KMS-11 (cell line): ENCODE results near the gene ANKRD13B.

ENCODE experiments used
- H2AFZ ChIP-seq: fragments of 200-600 bp; sonication (generic); 2 replicates; pipeline ENCODE4 v1.6.1; 2016; ENCODE audit warnings: antibody characterized with exemption, mixed run types, low read depth
- H3K27ac ChIP-seq: fragments of 200-600 bp; sonication (generic); 2 replicates; pipeline ENCODE4 v1.6.1; 2016; ENCODE audit warnings: mild to moderate bottlenecking, mixed run types
- H3K27me3 ChIP-seq: fragments of 200-600 bp; sonication (generic); 2 replicates; pipeline ENCODE4 v1.6.1; 2017; ENCODE audit warnings: mild to moderate bottlenecking, low read depth, mixed run types, moderate library complexity; ENCODE audit not compliant: insufficient read depth
- H3K36me3 ChIP-seq: fragments of 200-600 bp; sonication (generic); 2 replicates; pipeline ENCODE4 v1.6.1; 2017; ENCODE audit warnings: mild to moderate bottlenecking, mixed run types; ENCODE audit not compliant: insufficient read depth
- H3K4me1 ChIP-seq: fragments of 200-600 bp; sonication (generic); 2 replicates; pipeline ENCODE4 v1.6.1; 2016; ENCODE audit warnings: mild to moderate bottlenecking, low read depth, mixed run types; ENCODE audit not compliant: poor library complexity, severe bottlenecking
- H3K4me2 ChIP-seq: fragments of 200-600 bp; sonication (generic); 2 replicates; pipeline ENCODE4 v1.7.0; 2016; ENCODE audit warnings: mild to moderate bottlenecking, mixed run types
- H3K4me3 ChIP-seq: fragments of 200-600 bp; sonication (generic); IDR thresholded peaks from 2 replicates; pipeline ENCODE4 v1.6.1; 2017; ENCODE audit warnings: low read depth, low read length, mixed read lengths; ENCODE audit not compliant: insufficient read depth
- H3K79me2 ChIP-seq: fragments of 200-600 bp; sonication (generic); 2 replicates; pipeline ENCODE4 v1.6.1; 2016; ENCODE audit warnings: low read depth, mixed run types; ENCODE audit not compliant: insufficient read depth
- H3K9ac ChIP-seq: fragments of 200-600 bp; sonication (generic); 2 replicates; pipeline ENCODE4 v1.6.1; 2016; ENCODE audit warnings: mild to moderate bottlenecking, mixed run types
- H4K20me1 ChIP-seq: fragments of 200-600 bp; sonication (generic); 2 replicates; pipeline ENCODE4 v1.6.1; 2016; ENCODE audit warnings: mild to moderate bottlenecking, mixed run types; ENCODE audit not compliant: insufficient read depth
- TF ChIP-seq, protein P1 (sequence below): fragments of 200-600 bp; sonication (generic); conservative IDR thresholded peaks from 2 replicates; pipeline ENCODE4 v1.6.1; 2017; ENCODE audit warnings: low read depth, mild to moderate bottlenecking, antibody characterized with exemption, low read length, moderate library complexity, mixed read lengths

The ANKRD13B gene

DNA sequence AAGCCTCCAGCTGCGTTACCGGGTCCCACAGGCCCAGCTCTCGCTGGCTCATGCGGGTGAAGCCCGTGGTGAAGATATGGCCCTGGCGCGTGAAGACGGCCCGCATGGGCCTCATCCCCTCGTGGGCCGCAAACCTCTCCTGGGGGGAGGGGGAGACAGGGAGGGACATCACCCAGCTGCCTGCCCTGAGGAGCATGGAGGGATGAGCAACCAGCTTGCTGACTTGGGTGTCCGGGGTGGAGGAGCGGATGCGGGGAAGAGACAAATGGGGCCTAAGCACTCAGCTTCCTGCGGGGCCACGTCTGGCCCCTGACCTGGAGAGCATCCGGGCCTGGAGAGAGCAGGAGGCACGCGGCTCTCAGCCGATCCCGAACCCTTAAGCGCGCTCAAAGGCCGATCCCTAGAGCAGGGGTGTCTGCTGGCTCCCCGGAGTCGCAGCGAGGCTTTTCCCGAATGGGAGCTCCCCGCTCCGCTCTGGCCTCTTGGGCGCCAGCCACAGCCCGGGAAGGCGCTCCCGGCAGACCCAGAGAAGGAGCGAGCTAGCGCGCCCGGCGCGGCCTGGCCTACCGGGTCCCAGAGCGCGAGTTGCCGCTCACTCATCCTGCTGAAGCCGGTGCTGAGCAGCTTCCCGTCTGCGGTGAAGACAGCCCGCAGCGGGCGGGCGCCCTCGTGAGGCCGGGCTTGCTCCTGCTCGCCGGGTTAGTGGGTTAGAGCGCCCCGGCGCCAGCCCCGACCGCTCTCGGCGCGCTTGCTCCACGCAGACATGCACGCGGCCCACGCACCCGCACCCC is 24.7 kb downstream of the ANKRD13B start:
- H3K79me2 ChIP-seq = no peaks in the 10 kb centered on the region
- peaks cover 44% of the 10 kb centered on the region for H3K4me1 ChIP-seq
- peak overlapping the region; percentile 75 for H2AFZ ChIP-seq
- H3K4me2 ChIP-seq = peak overlapping the region; percentile 79
- H4K20me1 ChIP-seq = no peaks in the 10 kb centered on the region
- H3K36me3 ChIP-seq = no peaks in the 10 kb centered on the region
- TF ChIP-seq, protein P1, sequence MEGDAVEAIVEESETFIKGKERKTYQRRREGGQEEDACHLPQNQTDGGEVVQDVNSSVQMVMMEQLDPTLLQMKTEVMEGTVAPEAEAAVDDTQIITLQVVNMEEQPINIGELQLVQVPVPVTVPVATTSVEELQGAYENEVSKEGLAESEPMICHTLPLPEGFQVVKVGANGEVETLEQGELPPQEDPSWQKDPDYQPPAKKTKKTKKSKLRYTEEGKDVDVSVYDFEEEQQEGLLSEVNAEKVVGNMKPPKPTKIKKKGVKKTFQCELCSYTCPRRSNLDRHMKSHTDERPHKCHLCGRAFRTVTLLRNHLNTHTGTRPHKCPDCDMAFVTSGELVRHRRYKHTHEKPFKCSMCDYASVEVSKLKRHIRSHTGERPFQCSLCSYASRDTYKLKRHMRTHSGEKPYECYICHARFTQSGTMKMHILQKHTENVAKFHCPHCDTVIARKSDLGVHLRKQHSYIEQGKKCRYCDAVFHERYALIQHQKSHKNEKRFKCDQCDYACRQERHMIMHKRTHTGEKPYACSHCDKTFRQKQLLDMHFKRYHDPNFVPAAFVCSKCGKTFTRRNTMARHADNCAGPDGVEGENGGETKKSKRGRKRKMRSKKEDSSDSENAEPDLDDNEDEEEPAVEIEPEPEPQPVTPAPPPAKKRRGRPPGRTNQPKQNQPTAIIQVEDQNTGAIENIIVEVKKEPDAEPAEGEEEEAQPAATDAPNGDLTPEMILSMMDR = peak; percentile 71
- H3K9ac ChIP-seq = peak overlapping the region; percentile 52; the same call in 1 of the 2 replicates
- H3K27me3 ChIP-seq = peaks cover 13% of the 10 kb centered on the region; the same call in 1 of the 2 replicates
- no peak overlapping the region for H3K4me3 ChIP-seq
- peak overlapping the region; percentile 38 for H3K27ac ChIP-seq

DNA sequence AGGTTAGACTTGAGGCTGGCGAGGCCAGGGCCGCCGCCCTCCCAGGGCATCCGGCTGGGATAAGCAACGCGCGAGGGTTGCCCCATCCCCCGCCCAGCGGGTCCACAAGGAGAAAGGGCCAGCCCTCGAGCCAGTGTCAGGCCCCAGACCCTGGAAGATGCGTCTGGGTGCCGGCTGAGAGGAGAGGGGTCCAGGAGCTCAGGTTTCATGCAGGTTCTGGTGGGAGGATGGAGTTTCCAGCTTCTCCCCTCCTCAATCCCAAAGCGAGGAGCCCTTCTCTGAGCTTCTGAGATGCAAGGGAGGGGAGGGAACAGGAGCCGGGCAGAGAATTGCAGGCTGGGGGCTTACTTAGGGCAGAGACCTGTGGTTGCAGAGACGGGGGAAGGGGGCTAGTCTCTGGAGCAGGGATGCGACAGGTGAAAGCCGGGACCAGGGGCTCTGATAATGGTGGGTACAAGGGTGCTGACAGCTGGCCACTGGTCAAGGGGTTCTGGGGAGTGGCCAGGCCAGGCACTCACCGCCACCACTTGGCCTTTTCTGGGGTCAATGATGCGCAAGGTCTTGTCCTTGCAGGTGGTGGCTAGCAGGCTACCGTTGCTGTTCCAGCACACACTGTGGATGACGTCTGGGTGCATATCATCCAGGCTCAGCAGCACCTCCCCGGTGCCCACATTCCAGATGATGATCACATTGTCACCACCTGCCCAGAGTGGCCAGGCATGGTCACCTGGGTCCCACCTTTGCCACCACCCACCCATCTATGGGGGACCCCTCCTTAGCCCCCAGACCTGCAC is 25.5 kb downstream of the ANKRD13B start:
- Histone ChIP-seq H4K20me1 (no peaks in the 10 kb centered on the region), H2AFZ (peak overlapping the region; percentile 75; the same call in 1 of the 2 replicates), H3K9ac (no peak overlapping the region; the same call in 1 of the 2 replicates), H3K4me3 (no peak overlapping the region), H3K36me3 (no peaks in the 10 kb centered on the region), H3K27ac (no peak overlapping the region), H3K79me2 (no peaks in the 10 kb centered on the region), H3K4me2 (peak overlapping the region; percentile 79; the same call in 1 of the 2 replicates), H3K27me3 (peaks cover 13% of the 10 kb centered on the region; the same call in 1 of the 2 replicates), H3K4me1 (peaks cover 40% of the 10 kb centered on the region)
- TF ChIP-seq, protein P1 = no peak; the same call in 1 of the 2 replicates

DNA sequence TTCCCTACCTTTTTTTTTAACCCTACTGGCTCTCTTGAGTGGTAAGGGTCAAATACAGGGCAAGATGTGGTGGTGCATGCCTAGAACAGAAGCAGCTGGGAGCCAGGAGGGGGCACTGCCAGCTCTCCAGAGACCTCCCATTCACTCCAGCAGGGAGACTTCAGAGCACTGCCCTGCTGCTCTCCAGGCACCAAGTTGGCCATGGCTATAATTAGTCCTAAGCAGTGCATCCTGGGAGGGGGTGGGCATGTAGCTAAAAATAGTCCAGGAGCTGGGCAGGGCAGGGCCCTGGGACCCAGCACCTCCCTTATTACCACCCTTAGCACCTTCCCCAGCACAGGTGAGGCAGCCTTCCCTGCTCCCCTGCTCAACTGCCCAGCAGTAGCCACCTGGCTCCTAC is 26.3 kb downstream of the ANKRD13B start:
- Histone ChIP-seq H3K27me3 (peaks cover 13% of the 10 kb centered on the region; the same call in 1 of the 2 replicates), H3K4me2 (no peak overlapping the region), H3K36me3 (no peaks in the 10 kb centered on the region), H3K9ac (no peak overlapping the region), H4K20me1 (no peaks in the 10 kb centered on the region), H3K4me1 (peaks cover 32% of the 10 kb centered on the region), H3K27ac (no peak overlapping the region), H3K4me3 (no peak overlapping the region), H3K79me2 (no peaks in the 10 kb centered on the region), H2AFZ (no peak overlapping the region)
- TF ChIP-seq, protein P1 = 0 out of 2 replicates have a peak, but pooled peaks have one; percentile 23

DNA sequence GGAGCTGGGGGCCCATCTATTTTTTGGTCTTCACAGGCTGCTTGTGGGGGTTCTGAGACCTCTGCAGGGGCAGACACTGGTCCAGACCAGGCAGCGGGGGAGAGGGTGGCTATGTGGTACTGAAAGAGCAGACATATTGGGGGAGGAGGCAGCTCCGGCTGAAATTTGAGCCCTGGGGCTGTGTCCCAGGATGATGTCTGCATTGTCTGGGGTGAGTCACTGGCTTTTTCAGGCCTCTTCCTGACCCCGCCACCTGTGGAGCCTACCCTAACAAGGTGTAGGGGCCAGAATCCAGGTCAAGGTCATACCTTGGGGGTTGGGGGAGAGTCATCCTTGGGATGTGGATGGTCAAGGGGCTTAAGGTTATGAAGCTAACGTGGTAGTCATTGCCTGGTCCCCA is 27.3 kb downstream of the ANKRD13B start:
- Histone ChIP-seq H3K4me1 (peaks cover 23% of the 10 kb centered on the region), H2AFZ (no peak overlapping the region), H3K9ac (no peak overlapping the region), H3K36me3 (no peaks in the 10 kb centered on the region), H4K20me1 (no peaks in the 10 kb centered on the region), H3K79me2 (no peaks in the 10 kb centered on the region), H3K4me3 (no peak overlapping the region), H3K4me2 (no peak overlapping the region), H3K27me3 (peaks cover 8% of the 10 kb centered on the region; the same call in 1 of the 2 replicates), H3K27ac (no peak overlapping the region)
- TF ChIP-seq, protein P1 = no peak
